Activated CD8-positive, alpha-beta T cell treated with anti-CD3 and anti-CD28 coated beads for 36 hours (primary cell): ENCODE results near the gene IMMT. TPM values are rescaled to one million over a fixed set of nuclear protein-coding genes. Genes with fewer than 3 reads are reported as not detected.

Source experiments
- ATAC-seq: fragments of 200-7000 bp; cut with Tn5 transposase; one replicate; pipeline ENCODE4 v1.10.0; 2021; ENCODE audit warnings: mild to moderate bottlenecking, moderate library complexity
- CTCF ChIA-PET: fragments of 350-600 bp; sonication (Branson Sonifier 250); formaldehyde crosslinking; loops from one replicate; lab custom pipeline; 2021; ENCODE audit warnings: antibody characterized with exemption; lab: Charles Lee
- POLR2A ChIA-PET: fragments of 350-600 bp; sonication (Branson Sonifier 250); formaldehyde crosslinking; loops from one replicate; lab custom pipeline; 2021; ENCODE audit warnings: antibody characterized with exemption; lab: Charles Lee
- DNase-seq: peaks from one replicate; pipeline ENCODE4 v3.0.0-alpha.2; 2020
- H3K27ac Mint-ChIP-seq: one replicate; pipeline ENCODE4 v1.8.0; 2021; ENCODE audit warnings: mild to moderate bottlenecking, mixed read lengths
- H3K27me3 Mint-ChIP-seq: one replicate; pipeline ENCODE4 v1.8.0; 2021; ENCODE audit warnings: mixed read lengths
- H3K36me3 Mint-ChIP-seq: one replicate; pipeline ENCODE4 v1.8.0; 2021; ENCODE audit warnings: low read depth, mixed read lengths
- H3K4me1 Mint-ChIP-seq: one replicate; pipeline ENCODE4 v1.8.0; 2021; ENCODE audit warnings: low read depth, mixed read lengths
- H3K4me3 Mint-ChIP-seq: one replicate; pipeline ENCODE4 v1.8.0; 2021; ENCODE audit warnings: mild to moderate bottlenecking, moderate library complexity, mixed read lengths
- H3K9me3 Mint-ChIP-seq: one replicate; pipeline ENCODE4 v1.8.0; 2021; ENCODE audit warnings: mixed read lengths
- CTCF ChIP-seq: fragments of 200-600 bp; IDR thresholded peaks from one replicate; pipeline ENCODE4 v1.8.0; 2022; ENCODE audit warnings: antibody characterized with exemption, mild to moderate bottlenecking
- intact Hi-C: fragments of 100-400 bp; cut with micrococcal nuclease; formaldehyde crosslinking; loops from one replicate; pipeline ENCODE4 v1.10.0; 2022
- microRNA-seq: library from miRNA; unstranded; fragments of <30 nt; microRNA quantifications from one replicate; pipeline ENCODE4 v1.2.0, GENCODE V29; 2022; ENCODE audit warnings: borderline microRNAs expressed, borderline replicate concordance
- total RNA-seq, 2 experiments: library from RNA; stranded (reverse); gene quantifications; one replicate each; pipeline ENCODE4 v1.2.3, GENCODE V29; 2021

IMMT gene
- total RNA-seq, 2 experiments from 2014 or later, result 143 to 144 TPM

DNA sequence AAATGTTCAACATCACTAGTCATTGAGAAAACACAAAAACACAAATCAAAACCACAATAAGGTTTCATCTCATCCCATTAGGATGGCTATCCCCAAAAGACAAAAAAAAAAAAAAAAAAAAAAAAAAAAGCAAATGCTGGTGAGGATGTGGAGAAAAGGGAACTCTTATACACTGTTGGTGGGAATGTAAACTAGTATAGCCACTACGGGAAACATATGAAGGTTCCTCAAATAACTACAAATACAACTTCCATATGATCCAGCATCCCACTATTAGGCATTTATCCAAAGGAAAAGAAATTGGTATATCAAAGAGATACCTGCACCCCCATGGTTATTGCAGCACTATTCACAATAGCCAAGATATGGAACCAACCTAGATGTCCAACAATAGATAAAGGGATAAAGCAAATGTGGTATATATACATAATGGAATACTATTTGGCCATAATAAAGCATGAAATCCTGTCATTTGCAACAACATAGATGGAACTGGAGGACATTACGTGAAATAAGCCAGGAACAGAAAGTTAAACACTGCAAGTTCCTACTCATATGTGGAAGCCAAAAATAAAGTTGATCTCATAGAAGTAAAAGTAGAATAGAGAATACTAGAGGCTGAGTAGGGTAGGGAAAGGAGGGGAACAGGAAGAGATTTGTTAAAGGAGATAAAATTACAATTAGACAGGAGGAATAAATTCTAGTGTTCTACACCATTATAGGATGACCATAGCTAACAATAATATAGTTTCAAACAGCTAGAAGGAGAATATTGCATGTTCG lies 98.0 kb downstream of the IMMT start:
- Mint-ChIP-seq H3K4me3 (no peak overlapping the region), H3K9me3 (peaks cover 2% of the 10 kb centered on the region)
- POLR2A ChIA-PET, result interaction anchor here (0.9 to 1.3 kb wide), 3 partner anchors 9 to 244 kb away, joined by 3 to 8 read pairs (median 3); partner anchors contain the start of genes POLR1A and PTCD3

DNA sequence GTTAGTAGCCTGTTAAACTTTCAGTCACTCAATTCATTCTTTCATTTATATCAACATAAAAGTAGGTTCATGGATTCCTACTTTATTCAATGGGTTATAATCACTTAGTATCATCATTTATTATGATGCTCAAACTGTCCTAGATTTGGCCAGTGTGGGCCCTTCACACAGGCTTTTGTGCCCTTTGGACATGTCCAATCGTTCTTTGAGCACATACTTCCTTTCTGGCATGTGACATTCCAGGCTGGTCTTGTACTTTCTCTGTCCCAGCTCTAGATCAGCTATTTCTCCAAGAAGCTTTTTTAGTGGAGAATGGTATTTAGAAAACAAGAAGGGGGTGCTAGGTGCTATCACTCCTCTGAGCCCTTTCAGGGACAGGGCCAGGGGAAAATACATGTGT lies 101.0 kb downstream of the IMMT start:
- POLR2A ChIA-PET, result interaction anchor here (1.2 kb wide), 1 partner anchor 101 kb away, joined by 3 read pairs; the partner anchor contains the start of gene IMMT
- no peaks in the 10 kb centered on the region for H3K27me3 Mint-ChIP-seq
- TF ChIP-seq CTCF, result no peak
- H3K27ac Mint-ChIP-seq, result no peak overlapping the region
- H3K4me1 Mint-ChIP-seq, result peaks cover 15% of the 10 kb centered on the region
- DNase-seq (no peak), ATAC-seq (no peak)
- no peak overlapping the region for H3K4me3 Mint-ChIP-seq
- CTCF ChIA-PET, result interaction anchor here (1.0 kb wide), 1 partner anchor 53 kb away, joined by 3 read pairs; no protein-coding TSS in a partner anchor
- intact Hi-C loops, result no loop called here
- no peaks in the 10 kb centered on the region for H3K9me3 Mint-ChIP-seq
- H3K36me3 Mint-ChIP-seq, result peaks cover 50% of the 10 kb centered on the region

More for the DNA sequence above, 98.0 kb downstream of the IMMT start:
- CTCF ChIA-PET, result interaction anchor here (1.2 to 1.7 kb wide), 3 partner anchors 9 to 18 kb away, joined by 4 to 5 read pairs (median 5); no protein-coding TSS in a partner anchor
- H3K27ac Mint-ChIP-seq, result no peak overlapping the region
- H3K4me1 Mint-ChIP-seq, result peaks cover 30% of the 10 kb centered on the region
- H3K36me3 Mint-ChIP-seq, result peaks cover 52% of the 10 kb centered on the region
- TF ChIP-seq CTCF, result no peak
- intact Hi-C loops, result no loop called here
- DNase-seq (no peak), ATAC-seq (no peak)
- H3K27me3 Mint-ChIP-seq, result no peaks in the 10 kb centered on the region

Small RNA genes lying within 50 kb of the gene (microRNA-seq; reads per million reads assigned to microRNA genes)
- gene MIR4779, result not detected

Other genes starting within 250 kb of the IMMT start
- gene POLR1A, start 89.6 kb downstream of the IMMT start, total RNA-seq, result 10 to 100 TPM; 41.8 to 42.1 TPM
- gene PTCD3, start 89.2 kb downstream of the IMMT start, total RNA-seq, result 100 to 1,000 TPM; 180 to 191 TPM
- gene MRPL35, start 4.0 kb upstream of the IMMT start, total RNA-seq, result 10 to 100 TPM; 86.8 to 87.0 TPM
- under 1 TPM; 0.23 to 0.25 TPM for gene REEP1, start 142.2 kb upstream of the IMMT start, total RNA-seq
- 100 to 1,000 TPM; 107 to 114 TPM for gene KDM3A, start 245.9 kb upstream of the IMMT start, total RNA-seq